Urinary bladder (tissue), 4 donors: ENCODE results near the gene ZNF483. TPM values are rescaled to one million over a fixed set of nuclear protein-coding genes. Genes with fewer than 3 reads are reported as not detected.
"Not testable (repeated sequence)": the region's sequence is repeated elsewhere in the genome, so short reads cannot be mapped to it uniquely, and the experiment has no call there.

Experiments
- DNase-seq: peaks from one replicate; pipeline ENCODE4 v3.0.0-alpha.2; 2015; ENCODE audit errors: extremely low spot score
- H3K27ac ChIP-seq: one replicate; pipeline ENCODE4 v1.5.1; 2013; ENCODE audit warnings: low read depth, mild to moderate bottlenecking, moderate library complexity
- H3K36me3 ChIP-seq: one replicate; pipeline ENCODE4 v1.6.1; 2013; ENCODE audit warnings: mild to moderate bottlenecking, moderate library complexity; ENCODE audit not compliant: insufficient read depth
- H3K4me1 ChIP-seq: one replicate; pipeline ENCODE4 v1.6.1; 2013; ENCODE audit warnings: mild to moderate bottlenecking, moderate library complexity; ENCODE audit not compliant: insufficient read depth
- H3K4me3 ChIP-seq: one replicate; pipeline ENCODE4 v1.5.1; 2013; ENCODE audit warnings: low read depth, low read length
- WGBS: extraction: QIAGEN DNeasy Blood & Tissue Kit; methylation state at CpG from one replicate; pipeline ENCODE4 v1.1.7; 2013; 5-methylcytosine and 5-hydroxymethylcytosine counted together
- polyA plus RNA-seq: library from polyadenylated mRNA; stranded (reverse); fragments of 200-250 nt; gene quantifications from one replicate; pipeline ENCODE4 v1.2.3, GENCODE V29; 2013
- total RNA-seq: library from RNA; depleted of rRNA; stranded (reverse); fragments of >200 nt; gene quantifications from one replicate; pipeline ENCODE4 v1.2.3, GENCODE V29; 2014
- donor health status: healthy with polysubstance abuse.
- donor health status: healthy.

The ZNF483 gene
- 19.0 TPM for total RNA-seq
- 0.94 TPM for polyA plus RNA-seq

GRCh38 chr9:111525056-111525977, at the start of gene ZNF483:
Gene ZNF483, plus strand, starts transcription at chr9:111525179. Its CDS starts 2,217 bp downstream, at chr9:111527396.
- WGBS, result under 1% methylated on average over 66 of the region's 66 CpGs
- no peak within 1 kb of the TSS for H3K27ac ChIP-seq
- no peaks in the 10 kb centered on the region for H3K4me1 ChIP-seq
- H3K4me3 ChIP-seq, result peak within 1 kb of the TSS; percentile 78
- DNase-seq, result peak; percentile 70
- H3K36me3 ChIP-seq, result no peaks in the 10 kb centered on the region

- DNase-seq, result no peak
- H3K4me3 ChIP-seq, result no peak overlapping the region
- H3K27ac ChIP-seq, result no peak overlapping the region
- 74% methylated on average over 2 of the region's 2 CpGs for WGBS
- no peaks in the 10 kb centered on the region for H3K36me3 ChIP-seq
- no peaks in the 10 kb centered on the region for H3K4me1 ChIP-seq
These were observed 49.8 kb upstream of the ZNF483 start for GRCh38 chr9:111475195-111475594.

GRCh38 chr9:111477677-111478076, 47.3 kb upstream of the ZNF483 start:
- H3K4me1 ChIP-seq, result no peaks in the 10 kb centered on the region
- H3K27ac ChIP-seq, result peak overlapping the region; percentile 10
- WGBS, result 94% methylated on average over 3 of the region's 3 CpGs
- H3K4me3 ChIP-seq, result no peak overlapping the region
- DNase-seq, result no peak
- H3K36me3 ChIP-seq, result no peaks in the 10 kb centered on the region

DNA sequence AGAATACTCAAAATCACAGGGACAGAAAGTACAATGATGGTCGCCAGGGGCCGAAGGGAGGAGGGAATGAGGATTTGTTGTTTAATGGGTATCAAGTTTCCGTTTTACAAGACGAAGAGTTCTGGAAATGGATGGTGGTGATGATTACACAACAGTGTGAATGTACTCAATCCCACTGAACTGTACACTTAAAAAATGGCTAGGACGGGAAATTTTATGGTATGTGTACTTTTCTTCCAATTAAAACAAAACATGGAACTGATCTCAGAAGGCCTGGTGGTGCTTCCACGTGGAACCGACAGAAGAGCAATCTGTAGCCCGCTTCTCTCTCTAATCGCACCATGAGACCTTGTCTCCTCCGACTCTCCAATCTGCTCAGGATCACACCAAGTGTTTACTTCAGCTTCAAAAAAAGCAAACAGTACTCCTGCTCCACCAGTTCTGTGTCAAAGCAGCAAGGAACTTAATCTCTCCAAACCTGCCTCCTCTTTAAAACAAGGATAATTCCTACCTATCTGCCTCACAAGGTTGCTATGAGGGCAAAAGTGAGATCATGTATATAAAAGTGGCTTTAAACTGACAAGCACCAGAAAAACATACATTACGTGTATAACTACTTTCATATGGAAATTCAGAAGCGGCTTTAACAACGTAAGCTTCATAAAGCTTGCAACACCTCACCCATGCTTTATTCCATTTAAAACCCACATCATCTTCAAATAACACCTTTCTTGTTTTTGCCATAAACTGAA, 42.9 kb upstream of the ZNF483 start:
- Histone ChIP-seq H3K4me3 (peak overlapping the region; percentile 99), H3K36me3 (no peaks in the 10 kb centered on the region), H3K27ac (peak overlapping the region; percentile 96), H3K4me1 (no peaks in the 10 kb centered on the region)
- no peak for DNase-seq
- 36% methylated on average over 13 of the region's 13 CpGs for WGBS

DNA sequence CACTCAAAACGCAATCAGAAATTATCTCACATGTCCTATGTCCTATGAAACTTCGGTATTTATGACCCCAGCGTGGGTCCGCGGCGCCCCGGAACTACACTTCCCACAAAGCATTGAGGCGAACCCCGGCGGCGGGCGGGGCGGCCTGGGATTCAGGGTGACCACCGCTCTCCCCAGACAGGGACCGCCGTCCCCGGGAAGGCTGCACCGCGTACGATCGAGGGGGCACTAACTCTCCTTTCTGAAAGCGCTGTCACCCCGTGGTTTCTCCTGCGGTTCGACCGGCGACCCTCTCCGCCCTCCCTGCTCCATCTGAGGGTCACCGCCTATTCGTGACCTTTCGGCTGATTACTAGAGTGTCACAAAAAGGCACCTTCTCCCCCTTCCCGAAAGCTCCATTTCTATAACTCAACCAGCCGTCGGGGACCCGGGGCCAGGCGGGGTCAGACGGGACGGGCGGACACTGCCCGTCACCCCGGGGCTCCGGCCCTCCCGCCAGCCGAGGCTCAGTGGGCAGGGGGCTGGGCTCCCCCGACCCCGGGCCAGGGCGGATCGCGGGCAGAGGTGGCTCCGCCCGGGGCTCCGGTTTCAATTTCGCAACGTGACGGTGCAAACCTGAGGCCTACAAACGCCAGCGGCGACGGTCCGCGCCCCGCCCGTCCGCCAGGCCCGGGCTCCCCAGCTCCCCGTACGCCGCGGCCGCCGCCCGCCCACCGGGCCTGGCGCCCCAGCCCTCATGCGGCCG, 42.1 kb upstream of the ZNF483 start:
- H3K36me3 ChIP-seq, result no peaks in the 10 kb centered on the region
- DNase-seq, result no peak
- peak overlapping the region; percentile 99 for H3K4me3 ChIP-seq
- H3K4me1 ChIP-seq, result no peaks in the 10 kb centered on the region
- peak overlapping the region; percentile 96 for H3K27ac ChIP-seq
- under 1% methylated on average over 76 of the region's 76 CpGs for whole genome bisulfite sequencing

- H3K36me3 ChIP-seq, result no peaks in the 10 kb centered on the region
- no peaks in the 10 kb centered on the region for H3K4me1 ChIP-seq
- peak overlapping the region; percentile 99 for H3K4me3 ChIP-seq
- DNase-seq, result no peak
- under 1% methylated on average over 78 of the region's 78 CpGs for WGBS
- peak overlapping the region; percentile 96 for H3K27ac ChIP-seq
These were observed 41.5 kb upstream of the ZNF483 start for GRCh38 chr9:111483439-111483857.

DNA sequence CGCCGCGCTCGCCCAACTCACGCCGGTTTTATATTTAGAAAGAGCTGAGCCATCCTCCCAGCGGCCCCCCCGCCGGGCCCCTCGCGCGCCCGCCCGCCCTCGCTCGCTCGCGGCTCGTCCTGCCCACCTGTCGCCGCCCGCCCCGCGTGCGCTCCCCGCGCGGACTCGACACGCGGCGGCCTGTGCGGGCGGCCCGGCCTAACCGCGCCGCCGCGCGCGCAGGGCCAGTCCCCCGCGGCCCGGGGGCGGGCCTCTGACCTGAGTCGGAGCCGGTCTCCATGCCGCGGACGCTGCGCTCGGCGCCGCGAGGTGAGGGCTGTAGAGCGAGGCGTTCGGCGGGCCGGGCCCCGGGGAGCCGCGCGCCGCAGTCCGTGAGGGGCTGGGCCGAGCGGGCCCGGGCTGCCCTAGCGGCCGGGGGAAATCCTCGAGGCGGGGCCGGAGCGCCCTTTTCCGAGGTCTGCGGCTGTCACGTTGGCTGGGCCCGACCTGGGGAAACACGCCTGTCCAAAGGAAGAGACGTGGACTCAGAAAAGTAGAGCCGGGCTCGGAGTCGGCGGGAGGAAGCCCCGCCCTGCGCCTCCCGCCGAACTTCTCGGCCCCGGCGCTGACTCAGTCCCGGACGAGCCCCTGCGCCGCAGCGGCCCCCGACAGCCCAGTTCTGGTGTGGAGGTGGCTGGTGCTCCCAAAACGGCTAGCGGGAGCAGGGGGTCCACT, 41.0 kb upstream of the ZNF483 start, which contains the start of gene ECPAS:
Gene ECPAS (minus strand): TSS at position 526 of the 714 bp plus-strand sequence. CDS start 11,465 bp downstream, outside the sequence.
- Histone ChIP-seq H3K36me3 (no peaks in the 10 kb centered on the region), H3K4me3 (peak within 1 kb of the TSS; percentile 99), H3K4me1 (no peaks in the 10 kb centered on the region), H3K27ac (peak within 1 kb of the TSS; percentile 96)
- WGBS, result under 1% methylated on average over 101 of the region's 101 CpGs
- no peak for DNase-seq

DNA sequence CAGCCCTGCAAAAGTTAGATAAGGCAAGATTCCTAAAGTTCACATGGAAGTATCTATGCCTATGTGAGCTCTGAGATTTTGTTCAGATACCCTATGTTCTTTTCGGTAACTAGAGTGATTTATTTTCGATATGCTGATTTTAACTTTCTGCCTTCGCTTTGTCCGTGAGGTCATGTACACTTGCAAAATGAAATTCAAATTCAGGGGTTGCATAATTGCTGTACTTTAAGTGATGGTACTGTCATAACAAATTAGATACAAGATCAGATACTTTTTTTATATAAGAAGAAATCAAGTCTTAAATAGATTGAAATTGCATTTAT, 40.4 kb upstream of the ZNF483 start:
- no peak for DNase-seq
- H3K36me3 ChIP-seq, result no peaks in the 10 kb centered on the region
- WGBS, result 3% methylated on average over 4 of the region's 4 CpGs
- H3K4me3 ChIP-seq, result peak overlapping the region; percentile 99
- no peaks in the 10 kb centered on the region for H3K4me1 ChIP-seq
- peak overlapping the region; percentile 96 for H3K27ac ChIP-seq

GRCh38 chr9:111497196-111497595, 27.8 kb upstream of the ZNF483 start:
- WGBS, result 91% methylated on average over 2 of the region's 2 CpGs
- H3K4me1 ChIP-seq, H3K27ac ChIP-seq, H3K4me3 ChIP-seq, H3K36me3 ChIP-seq, DNase-seq: not testable (repeated sequence)

DNA sequence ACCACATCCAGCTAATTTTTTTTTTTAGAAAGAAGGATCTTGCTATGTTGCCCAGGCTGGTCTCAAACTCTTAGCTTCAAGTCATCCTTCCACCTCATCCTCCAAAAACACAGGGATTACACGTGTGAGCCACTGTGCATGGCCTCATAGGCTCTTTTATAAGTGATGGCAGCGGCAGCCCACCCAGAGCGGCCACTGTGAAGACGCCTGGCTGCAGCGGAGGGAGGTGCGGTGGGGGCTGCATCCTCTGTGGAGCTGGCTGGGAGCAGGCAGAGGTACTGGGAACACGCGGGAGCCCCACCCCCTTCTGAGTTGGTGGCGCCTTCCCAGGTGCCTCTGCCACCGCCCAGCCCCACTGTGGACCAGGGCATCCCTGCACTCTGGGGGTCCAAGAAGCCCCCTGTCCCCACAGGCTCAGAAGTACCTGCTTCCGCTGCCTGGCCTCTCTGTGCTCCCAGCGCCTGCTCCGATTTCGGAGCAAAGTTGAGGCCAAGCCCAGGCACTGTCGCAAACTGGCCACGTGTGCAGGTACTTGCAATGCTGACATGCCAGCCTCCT, 23.9 kb upstream of the ZNF483 start:
- Histone ChIP-seq H3K4me3 (no peak overlapping the region), H3K27ac (no peak overlapping the region), H3K4me1 (no peaks in the 10 kb centered on the region), H3K36me3 (no peaks in the 10 kb centered on the region)
- DNase-seq, result no peak
- 92% methylated on average over 16 of the region's 16 CpGs for WGBS

DNA sequence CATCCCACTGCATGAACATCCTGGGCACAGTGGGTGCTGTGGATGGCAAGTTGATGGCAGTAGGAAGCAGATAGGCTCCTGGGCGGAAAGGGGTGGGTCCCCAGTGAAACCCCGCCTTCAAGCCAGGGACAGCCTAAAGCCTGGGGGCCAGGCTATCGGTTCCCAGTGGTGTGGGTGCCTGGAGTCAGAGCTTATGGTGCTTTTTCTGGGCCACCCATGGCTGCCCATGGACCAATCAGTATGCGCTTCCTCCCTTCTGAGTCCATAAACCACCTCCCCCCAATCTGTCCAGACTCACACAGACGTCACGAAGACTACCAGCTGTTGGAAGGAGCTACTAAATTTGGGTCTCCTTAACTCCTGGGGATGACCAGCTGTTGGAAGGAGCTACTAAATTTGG, 23.3 kb upstream of the ZNF483 start:
- no peaks in the 10 kb centered on the region for H3K36me3 ChIP-seq
- H3K27ac ChIP-seq, result no peak overlapping the region
- no peaks in the 10 kb centered on the region for H3K4me1 ChIP-seq
- 73% methylated on average over 6 of the region's 6 CpGs for WGBS
- no peak overlapping the region for H3K4me3 ChIP-seq
- no peak for DNase-seq

GRCh38 chr9:111502506-111502905, 22.5 kb upstream of the ZNF483 start:
- WGBS, result 85% methylated on average over 3 of the region's 3 CpGs
- H3K4me3 ChIP-seq, result no peak overlapping the region

More at GRCh38 chr9:111502506-111502905, 22.5 kb upstream of the ZNF483 start:
- DNase-seq, result no peak
- H3K4me1 ChIP-seq, result no peaks in the 10 kb centered on the region
- H3K36me3 ChIP-seq, result no peaks in the 10 kb centered on the region
- H3K27ac ChIP-seq, result no peak overlapping the region
